Body of pancreas (tissue), 4 donors: ENCODE data around the gene MATR3. TPM values are rescaled to one million over a fixed set of nuclear protein-coding genes. Genes with fewer than 3 reads are reported as not detected.

ENCODE experiments used
- ATAC-seq: fragments of 150-250 bp; one replicate; pipeline ENCODE4 v1.9.1; 2016
- DNase-seq, 4 donors: peaks; one replicate each; pipeline ENCODE4 v3.0.0-alpha.2; 2019
- H3K27ac ChIP-seq, 4 donors: fragments of 200-600 bp; sonication (generic); 1 replicate in 3 of 4; 2 replicates in 1 of 4; pipeline versions ENCODE4 v1.5.1 to v1.6.1; 2016 to 2019; ENCODE audit warnings: mild to moderate bottlenecking in 1 of 4, mixed read lengths in 1 of 4, moderate library complexity in 1 of 4
- H3K27me3 ChIP-seq, 2 donors: fragments of 200-600 bp; sonication (generic); one replicate each; pipeline ENCODE4 v1.6.0; 2016; ENCODE audit warnings: mild to moderate bottlenecking in 1 of 2
- H3K36me3 ChIP-seq, 2 donors: fragments of 200-600 bp; sonication (generic); replicated peaks in 1 of 2; 2 replicates each; pipeline ENCODE4 v1.5.1; 2016; ENCODE audit warnings: low read depth in 2 of 2; ENCODE audit not compliant: insufficient read depth in 1 of 2
- H3K4me1 ChIP-seq: fragments of 200-600 bp; sonication (generic); one replicate; pipeline ENCODE4 v1.6.0; 2016
- H3K4me3 ChIP-seq, 2 donors: fragments of 200-600 bp; sonication (generic); 1 replicate in 1 of 2; 2 replicates in 1 of 2; pipeline ENCODE4 v1.5.1; 2016 to 2019
- H3K9me3 ChIP-seq, 3 donors: fragments of 200-600 bp; sonication (generic); 1 replicate in 2 of 3; 2 replicates in 1 of 3; pipeline ENCODE4 v1.5.1; 2016
- POLR2A ChIP-seq, 3 donors: fragments of 450-650 bp; IDR thresholded peaks; one replicate each; pipeline ENCODE4 v1.6.1; 2016; ENCODE audit warnings: antibody characterized with exemption in 3 of 3, mild to moderate bottlenecking in 2 of 3
- WGBS, 2 donors: methylation state at CpG; one replicate each; pipeline ENCODE4 v1.1.5; 2017; 5-methylcytosine and 5-hydroxymethylcytosine counted together
- intact Hi-C: fragments of 100-400 bp; cut with DNase I; formaldehyde crosslinking; loops from one replicate; pipeline ENCODE4 v1.15.1; 2023
- total RNA-seq, 2 donors: library from RNA; depleted of rRNA; stranded (reverse); fragments of >200 nt; gene quantifications; one replicate each; pipeline ENCODE4 v1.1.0, GENCODE V29; 2016
- TF ChIP-seq, protein P1 (sequence below), 7 experiments: fragments of 450-650 bp in 4 of 7; fragments of 200-600 bp in 3 of 7; sonication (generic) in 3 of 7; IDR thresholded peaks; one replicate each; pipeline ENCODE4 v1.5.1; 2016 to 2019; ENCODE audit warnings: antibody characterized with exemption in 7 of 7

The MATR3 gene
- total RNA-seq, 2 donors from 2014 or later, result 99.2 to 160 TPM

DNA sequence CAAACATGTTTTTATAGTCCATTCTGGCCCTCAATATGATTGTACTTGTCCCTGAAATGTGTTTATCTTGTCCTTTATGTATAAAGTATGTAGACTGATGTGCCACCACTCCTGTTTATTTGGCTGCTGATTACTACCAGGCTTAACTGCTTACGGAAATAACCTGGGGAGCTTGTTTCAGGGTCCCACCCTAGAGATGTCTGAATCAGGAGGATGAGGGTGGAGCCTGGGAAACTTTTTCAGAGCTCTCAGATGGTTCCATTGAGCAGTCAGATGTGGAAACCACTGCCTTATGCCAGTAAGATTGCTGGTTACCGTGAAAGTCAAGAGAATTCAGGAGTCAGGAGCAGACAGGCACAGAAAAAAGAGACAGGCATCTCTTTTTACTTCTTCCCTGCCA is 70.4 kb downstream of the MATR3 start:
- ATAC-seq, result no peak
- no peaks in the 10 kb centered on the region for H3K27me3 ChIP-seq
- H3K4me1 ChIP-seq, result no peaks in the 10 kb centered on the region
- WGBS, 2 donors, result 63 to 76% methylated on average over 2 of the region's 2 CpGs
- H3K4me3 ChIP-seq, result no peak overlapping the region
- peaks cover 4 to 10% of the 10 kb centered on the region in 2 donors for H3K36me3 ChIP-seq
- TF ChIP-seq, protein P1, sequence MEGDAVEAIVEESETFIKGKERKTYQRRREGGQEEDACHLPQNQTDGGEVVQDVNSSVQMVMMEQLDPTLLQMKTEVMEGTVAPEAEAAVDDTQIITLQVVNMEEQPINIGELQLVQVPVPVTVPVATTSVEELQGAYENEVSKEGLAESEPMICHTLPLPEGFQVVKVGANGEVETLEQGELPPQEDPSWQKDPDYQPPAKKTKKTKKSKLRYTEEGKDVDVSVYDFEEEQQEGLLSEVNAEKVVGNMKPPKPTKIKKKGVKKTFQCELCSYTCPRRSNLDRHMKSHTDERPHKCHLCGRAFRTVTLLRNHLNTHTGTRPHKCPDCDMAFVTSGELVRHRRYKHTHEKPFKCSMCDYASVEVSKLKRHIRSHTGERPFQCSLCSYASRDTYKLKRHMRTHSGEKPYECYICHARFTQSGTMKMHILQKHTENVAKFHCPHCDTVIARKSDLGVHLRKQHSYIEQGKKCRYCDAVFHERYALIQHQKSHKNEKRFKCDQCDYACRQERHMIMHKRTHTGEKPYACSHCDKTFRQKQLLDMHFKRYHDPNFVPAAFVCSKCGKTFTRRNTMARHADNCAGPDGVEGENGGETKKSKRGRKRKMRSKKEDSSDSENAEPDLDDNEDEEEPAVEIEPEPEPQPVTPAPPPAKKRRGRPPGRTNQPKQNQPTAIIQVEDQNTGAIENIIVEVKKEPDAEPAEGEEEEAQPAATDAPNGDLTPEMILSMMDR (IDR thresholded peaks at IDR 0.05), result no peak
- no peak for TF ChIP-seq POLR2A (IDR thresholded peaks at IDR 0.05)
- H3K27ac ChIP-seq, result no peak overlapping the region
- H3K9me3 ChIP-seq, result no peaks in the 10 kb centered on the region
- DNase-seq, result no peak
- intact Hi-C loops, result no loop called here

DNA sequence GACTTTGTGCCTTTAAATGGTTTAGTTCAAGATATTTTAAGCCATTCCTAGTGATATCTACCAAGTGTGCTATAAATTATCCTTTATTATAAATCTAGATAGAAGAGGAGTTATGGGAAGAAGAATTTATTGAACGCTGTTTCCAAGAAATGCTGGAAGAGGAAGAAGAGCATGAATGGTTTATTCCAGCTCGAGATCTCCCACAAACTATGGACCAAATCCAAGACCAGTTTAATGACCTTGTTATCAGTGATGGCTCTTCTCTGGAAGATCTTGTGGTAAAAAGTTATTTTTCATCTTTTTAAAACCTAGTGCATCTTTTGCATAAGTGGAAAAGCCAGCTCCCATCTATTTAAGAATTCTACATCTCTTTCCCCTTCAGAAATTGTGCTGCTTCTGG is 70.9 kb downstream of the MATR3 start:
- intact Hi-C loops, result no loop called here
- Histone ChIP-seq H3K36me3 (peaks cover 4 to 10% of the 10 kb centered on the region in 2 donors), H3K27me3 (no peaks in the 10 kb centered on the region), H3K4me1 (no peaks in the 10 kb centered on the region), H3K4me3 (no peak overlapping the region), H3K9me3 (no peaks in the 10 kb centered on the region), H3K27ac (no peak overlapping the region)
- ATAC-seq (no peak), DNase-seq (no peak)
- 77 to 87% methylated on average over 2 of the region's 2 CpGs for WGBS, 2 donors
- TF ChIP-seq POLR2A (IDR thresholded peaks at IDR 0.05), result no peak
- TF ChIP-seq, protein P1 (IDR thresholded peaks at IDR 0.05), result no peak

DNA sequence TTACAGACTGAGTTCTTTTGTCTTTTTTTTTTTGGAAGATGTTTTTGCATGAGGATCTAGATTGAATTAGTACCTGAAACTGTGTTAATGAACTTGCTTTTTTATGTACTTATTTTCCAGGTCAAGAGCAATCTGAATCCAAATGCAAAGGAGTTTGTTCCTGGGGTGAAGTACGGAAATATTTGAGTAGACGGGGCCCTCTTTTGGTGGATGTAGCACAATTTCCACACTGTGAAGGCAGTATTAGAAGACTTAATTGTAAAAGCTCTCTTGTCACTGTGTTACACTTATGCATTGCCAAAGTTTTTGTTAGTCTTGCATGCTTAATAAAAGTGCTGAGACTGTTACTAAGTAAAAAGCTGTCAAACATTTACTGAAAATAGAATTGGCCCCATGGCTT is 75.1 kb downstream of the MATR3 start:
- Histone ChIP-seq H3K4me1 (peaks cover 5% of the 10 kb centered on the region), H3K36me3 (peaks cover 4 to 16% of the 10 kb centered on the region in 2 donors), H3K27ac (no peak overlapping the region), H3K4me3 (no peak overlapping the region), H3K9me3 (no peaks in the 10 kb centered on the region), H3K27me3 (no peaks in the 10 kb centered on the region)
- no peak for DNase-seq
- ATAC-seq, result no peak
- 91 to 93% methylated on average over 2 of the region's 2 CpGs for WGBS, 2 donors
- intact Hi-C loops, result no loop called here
- TF ChIP-seq, protein P1 (IDR thresholded peaks at IDR 0.05), result no peak
- no peak for TF ChIP-seq POLR2A (IDR thresholded peaks at IDR 0.05)

DNA sequence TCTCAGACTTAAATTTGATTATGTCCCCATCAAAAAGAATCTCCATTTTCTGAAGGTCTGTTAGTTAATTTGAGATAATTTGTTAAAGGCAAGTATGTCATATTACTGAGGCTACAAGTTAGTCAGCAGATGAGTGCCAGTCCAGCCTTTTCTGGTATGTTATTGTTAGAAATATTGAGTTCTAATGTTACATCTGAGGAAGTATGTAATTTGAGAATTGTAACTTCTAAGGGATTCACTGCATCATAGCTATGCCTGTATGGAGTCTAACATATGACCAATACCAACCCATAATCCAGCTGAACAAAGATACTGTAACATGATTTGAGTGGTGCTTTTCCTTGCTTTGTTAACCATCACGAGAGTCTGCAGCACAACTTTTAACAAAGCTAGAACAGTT is 75.6 kb downstream of the MATR3 start:
- Histone ChIP-seq H3K4me1 (peaks cover 10% of the 10 kb centered on the region), H3K27ac (no peak overlapping the region), H3K9me3 (no peaks in the 10 kb centered on the region), H3K36me3 (peaks cover 4 to 16% of the 10 kb centered on the region in 2 donors), H3K27me3 (no peaks in the 10 kb centered on the region), H3K4me3 (no peak overlapping the region)
- intact Hi-C loops, result no loop called here
- 90 to 100% methylated on average over 1 of the region's 1 CpG for WGBS, 2 donors
- no peak for TF ChIP-seq POLR2A (IDR thresholded peaks at IDR 0.05)
- TF ChIP-seq, protein P1 (IDR thresholded peaks at IDR 0.05), result no peak
- ATAC-seq, result no peak
- no peak for DNase-seq
